A673 (cell line): ENCODE measurements around the gene BRD7.

Experiments
- CTCF ChIP-seq: fragments of 300-800, 200-600 bp; sonication (generic); conservative IDR thresholded peaks from 2 replicates; pipeline ENCODE4 v1.5.1; 2017; ENCODE audit warnings: low read depth, mild to moderate bottlenecking, antibody characterized with exemption, low read length, moderate library complexity, mixed read lengths
- EZH2 ChIP-seq: fragments of 200-600 bp; sonication (generic); IDR thresholded peaks from 2 replicates; pipeline ENCODE4 v1.6.1; 2017; ENCODE audit warnings: borderline replicate concordance, low read depth, mild to moderate bottlenecking, mixed read lengths, antibody characterized with exemption, low read length; ENCODE audit not compliant: poor library complexity, severe bottlenecking

GRCh38 chr16:50340578-50340977, 28.2 kb downstream of the BRD7 start:
- TF ChIP-seq CTCF (no peak), EZH2 (no peak)
